ENCODE measurements around the gene SLC25A13.
"Not testable (repeated sequence)": the region's sequence is repeated elsewhere in the genome, so short reads cannot be mapped to it uniquely, and the experiment has no call there.

The SLC25A13 gene

GRCh38 chr7:96179341-96179740, 142.6 kb downstream of the SLC25A13 start:
- H3K4me3 ChIP-seq (ENCODE audit: low read length): no peak overlapping the region
- no peak for TF ChIP-seq ZNF274 (IDR thresholded peaks at IDR 0.05; ENCODE audit: low read depth, low read length)

GRCh38 chr7:96178581-96178980, 143.3 kb downstream of the SLC25A13 start:
- H3K4me3 ChIP-seq (ENCODE audit: low read length): no peak overlapping the region
- no peak for TF ChIP-seq ZNF274 (IDR thresholded peaks at IDR 0.05; ENCODE audit: low read depth, low read length)

GRCh38 chr7:96177353-96177752, 144.5 kb downstream of the SLC25A13 start:
- H3K4me3 ChIP-seq (ENCODE audit: low read length): no peak overlapping the region
- no peak for TF ChIP-seq ZNF274 (IDR thresholded peaks at IDR 0.05; ENCODE audit: low read depth, low read length)

GRCh38 chr7:96174812-96175211, 147.1 kb downstream of the SLC25A13 start:
- no peak for TF ChIP-seq ZNF274 (IDR thresholded peaks at IDR 0.05; ENCODE audit: low read depth, low read length)
- H3K4me3 ChIP-seq (ENCODE audit: low read length): no peak overlapping the region

- TF ChIP-seq ZNF274 (IDR thresholded peaks at IDR 0.05; ENCODE audit: low read depth, low read length): no peak
- no peak overlapping the region for H3K4me3 ChIP-seq (ENCODE audit: low read length)
Measured at GRCh38 chr7:96173781-96174180, 148.1 kb downstream of the SLC25A13 start.

- H3K4me3 ChIP-seq (ENCODE audit: low read length): no peak overlapping the region
- TF ChIP-seq ZNF274 (IDR thresholded peaks at IDR 0.05; ENCODE audit: low read depth, low read length): no peak
Measured at GRCh38 chr7:96169439-96169838, 152.5 kb downstream of the SLC25A13 start.

- no peak overlapping the region for H3K4me3 ChIP-seq (ENCODE audit: low read length)
- TF ChIP-seq ZNF274 (IDR thresholded peaks at IDR 0.05; ENCODE audit: low read depth, low read length): no peak
Measured at GRCh38 chr7:96167424-96167823, 154.5 kb downstream of the SLC25A13 start.

- H3K4me3 ChIP-seq (ENCODE audit: low read length): no peak overlapping the region
- no peak for TF ChIP-seq ZNF274 (IDR thresholded peaks at IDR 0.05; ENCODE audit: low read depth, low read length)
Measured at GRCh38 chr7:96161897-96162296, 160.0 kb downstream of the SLC25A13 start.

GRCh38 chr7:96157856-96158255, 164.0 kb downstream of the SLC25A13 start:
- TF ChIP-seq ZNF274 (IDR thresholded peaks at IDR 0.05; ENCODE audit: low read depth, low read length): no peak

GRCh38 chr7:96154506-96154905, 167.4 kb downstream of the SLC25A13 start:
- H3K4me3 ChIP-seq (ENCODE audit: low read length): not testable (repeated sequence)

More at GRCh38 chr7:96157856-96158255, 164.0 kb downstream of the SLC25A13 start:
- H3K4me3 ChIP-seq (ENCODE audit: low read length): no peak overlapping the region

- no peak overlapping the region for H3K4me3 ChIP-seq (ENCODE audit: low read length)
- no peak for TF ChIP-seq ZNF274 (IDR thresholded peaks at IDR 0.05; ENCODE audit: low read depth, low read length)
Measured at GRCh38 chr7:96152706-96153105, 169.2 kb downstream of the SLC25A13 start.

- H3K4me3 ChIP-seq (ENCODE audit: low read length): no peak overlapping the region
- no peak for TF ChIP-seq ZNF274 (IDR thresholded peaks at IDR 0.05; ENCODE audit: low read depth, low read length)
Measured at GRCh38 chr7:96151889-96152288, 170.0 kb downstream of the SLC25A13 start.

- H3K4me3 ChIP-seq (ENCODE audit: low read length): no peak overlapping the region
- no peak for TF ChIP-seq ZNF274 (IDR thresholded peaks at IDR 0.05; ENCODE audit: low read depth, low read length)
Measured at GRCh38 chr7:96144260-96144526, 177.7 kb downstream of the SLC25A13 start.

GRCh38 chr7:96143495-96144259, 178.2 kb downstream of the SLC25A13 start:
- H3K4me3 ChIP-seq (ENCODE audit: low read length): no peak overlapping the region
- TF ChIP-seq ZNF274 (IDR thresholded peaks at IDR 0.05; ENCODE audit: low read depth, low read length): no peak

GRCh38 chr7:96136600-96137239, 185.2 kb downstream of the SLC25A13 start:
- no peak for TF ChIP-seq ZNF274 (IDR thresholded peaks at IDR 0.05; ENCODE audit: low read depth, low read length)

GRCh38 chr7:96135241-96135640, 186.7 kb downstream of the SLC25A13 start:
- TF ChIP-seq ZNF274 (IDR thresholded peaks at IDR 0.05; ENCODE audit: low read depth, low read length): no peak
- H3K4me3 ChIP-seq (ENCODE audit: low read length): no peak overlapping the region

More at GRCh38 chr7:96136600-96137239, 185.2 kb downstream of the SLC25A13 start:
- H3K4me3 ChIP-seq (ENCODE audit: low read length): no peak overlapping the region

Data from GM08714 (cell line).